Stimulated activated CD8-positive, alpha-beta memory T cell treated with anti-CD3 and anti-CD28 coated beads, Interleukin-12 subunit alpha, Interleukin-12 subunit beta, amount 100 ng/mL, for 4 hours (primary cell): ENCODE measurements around the gene C2CD5.
"Not testable (repeated sequence)": the region's sequence is repeated elsewhere in the genome, so short reads cannot be mapped to it uniquely, and the experiment has no call there.

ENCODE experiments used
- DNase-seq: peaks from one replicate; pipeline ENCODE4 v3.0.0-alpha.2; 2020; ENCODE audit warnings: low read depth

Gene C2CD5

DNA sequence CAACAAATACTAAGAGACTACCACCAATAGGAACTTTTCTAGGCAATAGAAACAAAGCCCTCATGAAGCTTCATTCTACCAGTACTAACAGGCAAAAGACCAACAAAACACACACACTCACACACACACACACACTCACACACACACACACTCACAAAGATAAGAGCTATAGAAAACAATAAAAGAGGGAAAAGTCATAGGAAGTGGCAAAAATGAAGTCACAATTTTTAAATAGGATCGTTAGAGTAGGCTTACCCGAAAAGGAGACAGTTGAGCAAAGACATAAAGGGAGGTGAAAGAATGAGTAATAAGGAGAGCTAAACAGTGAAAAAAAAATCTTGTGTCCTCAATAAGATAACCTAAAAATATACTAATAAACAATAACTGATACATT lies 66.5 kb downstream of the C2CD5 start:
- DNase-seq = no peak

DNA sequence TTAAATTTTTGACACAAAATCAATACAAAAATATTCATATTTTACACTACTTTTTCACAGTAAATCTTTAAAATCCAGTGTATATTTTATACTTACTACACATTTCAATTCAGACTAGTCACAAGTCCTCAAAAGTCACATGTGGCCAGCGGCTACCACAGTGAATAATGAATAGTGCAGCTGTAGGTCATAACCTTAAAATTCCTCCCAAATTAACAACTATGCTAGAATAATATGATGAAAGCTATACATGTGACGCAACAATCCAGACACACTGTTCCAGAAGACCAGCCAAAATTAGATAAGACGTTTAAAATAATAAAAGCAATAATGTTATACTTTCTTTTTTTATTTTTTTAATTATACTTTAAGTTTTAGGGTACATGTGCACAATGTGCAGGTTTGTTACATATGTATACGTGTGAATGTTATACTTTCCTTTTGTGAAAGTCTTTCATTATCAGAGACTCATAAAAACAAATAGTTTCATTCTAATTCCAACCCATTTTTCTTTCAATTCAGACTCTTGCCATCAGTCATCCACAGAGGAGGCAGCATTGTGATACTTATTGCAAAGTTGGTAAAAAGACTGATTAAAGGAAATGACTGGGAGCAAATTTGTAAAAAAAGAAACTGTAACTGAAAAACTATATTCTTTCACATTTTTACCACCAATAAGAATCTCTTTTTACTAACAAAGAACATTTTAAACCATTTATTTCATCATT lies 67.0 kb downstream of the C2CD5 start:
- DNase-seq = no peak

DNA sequence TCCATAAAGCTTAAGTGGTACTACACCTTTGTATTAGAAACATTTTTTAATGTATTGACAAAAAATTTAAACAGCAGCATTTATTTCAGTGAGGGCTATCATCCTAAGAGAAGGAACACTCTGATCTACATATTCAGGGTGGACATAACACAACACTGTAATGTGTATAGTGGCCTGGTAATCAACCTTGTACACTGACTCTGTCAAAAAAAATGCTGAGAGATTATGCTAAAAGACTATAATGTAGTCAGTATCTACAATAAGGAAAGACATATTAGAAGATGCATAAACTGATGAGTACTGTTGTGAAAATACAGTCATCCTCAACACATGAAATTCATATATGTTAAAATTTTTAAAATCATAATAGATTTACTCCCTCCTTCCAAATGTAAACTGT lies 68.2 kb downstream of the C2CD5 start:
- DNase-seq = no peak

DNA sequence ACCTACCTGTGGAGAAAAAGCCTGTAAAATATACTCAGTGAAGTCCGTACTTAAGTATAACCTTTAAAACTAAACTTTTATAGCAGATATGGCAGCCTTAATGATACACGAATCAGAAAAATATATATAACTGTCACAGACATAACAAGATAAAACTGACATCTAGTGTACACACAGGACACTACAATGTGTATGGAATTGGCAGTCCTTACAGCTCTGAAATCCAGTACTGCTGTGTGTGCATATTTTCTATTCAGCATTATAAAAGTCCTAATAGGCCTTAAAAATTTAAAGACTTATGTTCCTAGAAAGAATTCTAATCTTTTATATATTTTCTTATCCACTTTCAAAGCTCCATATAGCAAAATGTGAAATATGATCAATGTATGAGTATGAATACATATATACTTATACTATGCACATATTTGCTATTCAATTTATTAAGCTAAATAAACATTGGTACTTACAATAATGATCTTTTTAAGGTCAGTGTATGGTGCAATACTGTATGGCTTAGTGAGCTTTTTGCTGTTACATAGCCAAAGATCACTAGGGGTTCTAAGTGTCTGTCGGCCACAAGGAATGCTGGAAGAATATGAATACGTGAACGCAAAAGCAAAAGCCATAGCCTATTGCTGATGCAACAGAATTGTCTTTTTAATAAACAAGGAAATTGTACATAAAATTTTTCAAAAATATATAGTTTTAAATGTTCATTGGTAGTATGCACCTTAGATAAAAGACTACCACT lies 69.2 kb downstream of the C2CD5 start:
- DNase-seq = no peak

DNA sequence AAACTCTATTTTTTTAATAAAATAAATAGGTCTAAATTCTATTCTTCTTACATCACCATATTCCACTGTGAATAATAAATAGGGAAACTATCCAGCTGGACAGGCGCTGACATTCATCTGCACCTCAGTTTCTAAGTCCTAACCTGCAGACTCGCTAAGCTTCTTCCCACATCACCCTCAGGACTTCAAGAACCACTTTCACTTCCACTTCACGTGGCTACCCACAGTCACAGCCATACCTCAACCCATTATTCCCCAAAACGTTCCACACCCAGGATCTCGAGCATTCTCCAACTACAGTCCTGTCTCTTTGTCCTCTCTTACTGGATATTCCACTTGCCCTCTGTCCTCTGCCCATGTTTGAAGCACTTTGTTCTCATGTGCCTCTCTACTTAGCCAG lies 71.1 kb downstream of the C2CD5 start:
- no peak for DNase-seq

DNA sequence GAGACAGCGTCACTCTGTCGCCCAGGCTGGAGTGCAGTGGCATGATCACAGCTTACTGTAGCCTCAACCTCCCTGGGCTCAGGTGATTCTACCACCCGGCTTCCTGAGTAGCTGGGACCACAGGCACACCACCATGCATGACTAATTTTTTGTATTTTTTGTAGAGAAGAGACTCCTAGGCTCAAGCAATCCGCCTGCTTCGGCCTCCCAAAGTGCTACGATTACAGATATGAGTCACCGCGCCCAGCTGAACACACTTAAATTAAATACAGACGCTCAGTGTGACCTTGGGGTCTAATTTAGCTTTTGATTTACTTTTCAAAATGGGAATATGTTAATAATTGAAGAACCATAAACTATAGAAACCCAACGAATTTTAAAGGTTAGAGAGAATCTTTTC lies 77.2 kb downstream of the C2CD5 start:
- no peak for DNase-seq

DNA sequence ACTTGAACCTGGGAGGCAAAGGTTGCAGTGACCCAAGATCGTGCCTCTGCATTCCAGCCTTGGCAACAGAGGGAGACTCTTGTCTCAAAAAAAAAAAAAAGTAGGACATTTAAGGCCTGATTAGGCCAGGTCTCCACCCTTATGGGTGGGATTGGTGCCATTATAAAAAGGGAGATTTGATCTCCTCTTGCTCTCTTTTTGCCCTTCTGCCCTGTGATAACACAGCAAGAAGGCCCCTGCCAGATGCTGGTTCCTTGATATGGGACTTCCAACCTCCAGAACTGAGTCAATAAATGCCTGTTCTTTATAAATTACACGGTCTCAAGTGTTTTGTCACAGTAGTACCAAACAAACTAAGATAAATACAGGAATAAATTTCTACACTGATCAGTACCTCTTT lies 81.0 kb downstream of the C2CD5 start:
- DNase-seq = no peak

DNA sequence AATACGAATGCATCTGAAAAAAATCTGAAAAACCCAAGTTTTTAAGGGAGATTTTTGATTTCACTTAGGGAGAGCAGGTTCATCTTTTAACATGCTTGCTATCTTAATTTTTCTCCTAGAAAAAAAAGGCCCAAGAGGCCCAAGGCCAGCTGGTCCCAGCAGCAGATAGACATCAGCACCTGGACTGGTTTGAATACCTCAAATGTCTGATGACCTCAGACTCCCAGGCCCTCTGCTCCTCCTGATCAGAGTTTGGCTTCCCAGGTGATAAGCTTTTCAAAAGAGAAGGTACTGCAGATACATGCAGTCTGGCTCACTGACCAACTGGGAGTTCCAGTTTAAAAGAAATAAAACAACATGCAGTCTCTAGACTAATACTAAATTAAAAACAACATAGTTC lies 82.6 kb downstream of the C2CD5 start:
- DNase-seq = no peak

DNA sequence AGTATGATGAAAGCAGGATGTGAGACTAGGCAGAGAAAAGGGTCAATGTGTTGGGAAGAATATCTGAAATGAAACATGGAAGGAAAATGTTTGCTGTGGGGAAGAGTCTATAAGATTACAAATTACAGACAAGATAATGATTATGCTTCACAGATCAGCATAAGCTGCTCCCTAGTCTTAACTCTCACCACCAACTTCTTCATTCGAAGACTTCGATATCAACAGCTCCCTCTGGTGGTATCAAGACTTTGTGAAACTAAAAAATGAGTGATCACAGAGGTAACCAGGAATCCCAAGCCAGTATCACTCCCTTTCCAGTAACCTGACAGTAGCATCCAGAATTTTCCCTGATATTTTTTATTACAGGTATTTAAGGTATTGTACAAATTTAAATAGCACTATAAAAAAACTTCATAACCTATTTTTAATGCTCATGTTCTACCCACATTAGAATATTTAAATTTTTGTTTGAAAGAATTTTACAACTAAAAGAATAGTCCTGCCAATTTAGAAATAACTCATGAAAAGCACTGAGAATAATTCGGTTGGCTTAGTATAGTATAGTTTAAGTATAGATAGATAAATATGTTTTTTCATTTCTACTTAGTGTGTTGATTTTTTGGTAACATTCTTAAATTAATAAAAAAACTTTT lies 84.4 kb downstream of the C2CD5 start:
- DNase-seq = no peak

DNA sequence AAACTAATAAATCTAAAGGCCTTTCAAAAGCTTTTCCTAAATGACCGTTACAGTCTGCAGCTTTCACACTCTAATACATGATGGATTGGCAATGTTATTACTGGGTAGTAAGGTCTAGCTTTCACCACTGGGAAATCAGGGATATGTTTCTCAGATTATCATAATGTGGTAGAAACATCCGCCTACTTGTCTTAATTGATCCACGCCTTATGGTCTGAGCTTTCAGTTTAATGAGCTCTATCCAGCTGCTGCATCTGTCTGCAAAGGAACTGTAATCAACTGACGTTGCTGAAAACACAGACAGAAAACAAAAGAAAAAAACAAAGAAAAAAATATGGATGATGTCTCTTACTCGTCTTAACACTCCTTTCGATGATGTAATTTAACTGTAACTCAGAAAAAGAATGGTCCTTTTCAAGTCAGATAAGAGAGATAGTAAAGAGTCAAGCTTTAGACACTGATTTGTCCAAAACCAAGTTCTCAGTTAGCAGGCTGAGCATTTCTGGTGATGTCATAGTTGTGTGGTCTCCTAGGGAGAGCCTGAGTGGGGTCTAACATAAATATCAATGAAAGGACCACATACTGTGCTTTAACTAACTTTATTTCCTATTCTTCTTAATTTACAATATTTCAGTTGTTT lies 85.9 kb downstream of the C2CD5 start:
- DNase-seq = no peak

DNA sequence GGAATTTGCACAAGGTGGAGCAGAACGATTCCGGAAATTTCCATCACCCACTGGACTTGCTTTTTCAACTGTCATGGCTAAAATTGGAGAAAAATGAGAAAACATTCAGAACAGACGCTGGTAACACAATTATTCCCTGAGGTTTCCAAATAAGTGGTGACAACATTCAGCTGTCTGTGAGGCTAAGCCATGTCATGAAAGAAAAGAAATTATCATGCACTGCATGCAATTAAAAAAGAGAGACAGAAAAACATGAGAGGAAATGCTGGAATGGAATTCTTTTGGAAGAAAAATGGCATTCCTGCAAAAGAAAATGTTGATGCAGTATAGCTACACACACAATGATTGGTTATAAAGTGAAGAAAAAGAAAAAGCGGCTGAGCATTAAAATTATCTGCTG lies 87.3 kb downstream of the C2CD5 start:
- no peak for DNase-seq

DNA sequence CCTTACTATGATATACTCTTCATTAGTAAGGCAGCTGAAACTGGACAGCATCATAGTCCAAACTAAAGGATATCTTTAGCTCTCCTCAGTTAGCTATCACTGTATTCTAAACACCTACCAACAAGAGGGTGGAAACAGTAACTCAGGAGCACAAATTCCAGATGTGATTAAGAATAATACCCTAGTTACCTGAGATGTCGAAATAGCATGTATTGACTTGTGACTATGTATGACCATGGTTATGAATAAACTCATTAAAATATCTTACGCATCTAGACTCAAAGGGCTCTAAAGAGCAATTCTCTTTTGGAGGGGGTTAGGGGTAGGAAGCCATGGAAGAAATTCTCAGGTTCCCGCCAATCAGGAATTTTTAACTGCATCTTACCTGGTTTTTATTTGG lies 90.8 kb downstream of the C2CD5 start:
- DNase-seq = no peak

DNA sequence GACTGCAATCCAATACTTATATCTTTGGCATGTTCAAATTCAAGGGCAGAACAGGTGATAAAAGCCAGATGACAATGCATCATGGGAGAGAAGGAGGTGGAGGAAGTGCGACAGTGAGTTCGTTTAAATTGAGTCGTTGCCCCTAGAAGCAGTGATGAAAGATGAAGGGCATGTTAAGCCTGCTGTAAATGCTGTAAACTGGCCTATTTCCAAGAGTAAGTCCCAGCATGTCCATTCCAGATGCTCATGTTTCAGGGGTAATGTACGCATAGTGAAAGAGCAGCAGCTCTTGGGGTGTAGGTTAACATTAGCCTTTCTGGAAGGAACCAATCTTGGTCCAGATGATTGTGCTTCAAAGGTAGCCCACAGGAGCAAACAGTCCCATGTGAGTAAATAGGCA lies 97.1 kb downstream of the C2CD5 start:
- DNase-seq = no peak

DNA sequence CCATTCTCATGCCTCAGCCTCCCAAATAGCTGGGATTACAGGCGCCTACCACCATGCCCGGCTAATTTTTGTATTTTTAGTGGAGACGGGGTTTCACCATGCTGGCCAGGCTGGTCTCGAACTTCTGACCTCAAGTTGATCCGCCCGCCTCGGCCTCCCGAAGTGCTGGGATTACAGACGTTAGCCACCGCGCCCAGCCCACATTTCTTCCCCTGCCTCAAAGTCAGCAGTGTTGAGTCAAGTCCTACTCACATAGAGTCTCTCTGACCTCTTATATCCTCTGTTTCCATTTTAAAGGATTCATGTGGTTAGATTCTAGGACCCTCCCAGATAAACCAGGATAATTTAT lies 100.1 kb downstream of the C2CD5 start:
- not testable (repeated sequence) for DNase-seq

DNA sequence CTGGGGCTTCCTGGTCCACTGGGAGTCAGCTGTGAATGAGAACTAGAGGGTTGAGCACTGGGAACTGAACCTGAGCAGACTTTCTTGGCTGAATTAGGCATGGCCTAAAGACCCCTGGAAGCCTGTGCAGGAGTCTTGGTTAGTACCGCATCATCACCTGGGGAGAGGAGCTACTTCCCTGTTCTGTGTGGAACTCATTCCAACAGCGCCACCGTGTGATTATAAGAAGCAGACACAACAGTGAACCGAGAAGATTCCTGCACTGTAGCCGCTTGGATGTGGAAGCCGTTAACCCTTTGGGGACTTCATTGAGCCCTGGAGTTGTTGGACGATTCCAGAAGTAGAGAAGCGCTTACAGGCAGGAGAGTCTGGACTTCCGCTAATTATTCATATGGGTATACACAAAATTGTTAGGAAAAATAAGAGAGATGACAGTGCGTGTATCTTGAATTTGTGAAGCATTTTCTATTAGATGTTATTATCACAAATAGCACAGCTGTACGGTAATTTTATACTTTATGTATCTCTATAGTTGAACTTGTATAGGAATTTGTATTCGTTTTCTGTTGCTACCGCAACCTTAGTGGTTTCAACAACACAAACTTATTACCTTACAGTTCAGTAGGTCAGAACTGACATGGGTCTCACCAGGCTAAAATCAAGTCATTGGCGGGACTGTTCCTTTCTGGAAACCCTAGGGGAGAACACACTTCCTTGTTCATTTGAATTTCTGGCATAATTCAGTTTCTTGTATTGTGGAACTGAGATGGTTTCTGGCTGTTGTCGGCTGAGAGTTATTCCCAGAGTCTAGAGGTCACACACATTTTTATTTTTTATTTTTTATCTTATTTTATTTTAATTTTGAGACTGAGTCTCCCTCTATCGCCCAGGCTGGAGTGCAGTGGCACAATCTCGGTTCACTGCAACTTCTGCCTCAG lies 100.7 kb downstream of the C2CD5 start:
- no peak for DNase-seq

DNA sequence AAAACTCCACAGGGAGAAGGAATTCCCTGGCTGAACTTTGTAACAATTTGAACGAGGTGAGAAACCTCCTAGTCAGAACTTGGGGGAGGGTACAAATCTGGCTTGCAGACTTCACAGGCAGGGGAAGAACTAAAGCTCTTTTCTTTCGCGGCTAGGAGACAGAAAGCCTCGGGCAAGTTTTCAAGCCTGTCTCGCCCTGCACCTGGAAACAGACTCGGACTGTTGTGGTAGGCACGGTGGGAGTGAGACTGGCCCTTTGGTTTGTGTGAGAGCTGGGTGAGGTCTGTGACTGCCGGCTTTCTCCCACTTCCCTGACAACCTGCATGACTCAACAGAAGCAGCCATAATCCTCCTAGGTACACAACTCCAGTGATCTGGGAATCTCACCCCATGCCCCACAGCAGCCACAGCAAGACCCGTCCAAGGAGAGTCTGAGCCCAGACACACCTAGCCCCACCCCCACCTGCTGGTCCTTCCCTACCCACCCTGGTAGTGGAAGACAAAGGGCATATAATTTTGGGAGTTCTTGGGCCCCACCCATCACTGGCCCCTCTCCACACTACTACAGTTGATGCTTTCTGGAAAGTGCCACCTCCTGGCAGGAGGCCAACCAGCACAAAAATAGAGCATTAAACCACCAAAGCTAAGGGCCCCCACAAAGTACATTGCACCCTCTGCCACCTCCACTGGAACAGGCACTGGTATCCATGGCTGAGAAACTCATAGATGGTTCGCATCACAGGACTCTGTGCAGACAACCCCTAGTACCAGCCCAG lies 107.1 kb downstream of the C2CD5 start:
- no peak for DNase-seq

DNA sequence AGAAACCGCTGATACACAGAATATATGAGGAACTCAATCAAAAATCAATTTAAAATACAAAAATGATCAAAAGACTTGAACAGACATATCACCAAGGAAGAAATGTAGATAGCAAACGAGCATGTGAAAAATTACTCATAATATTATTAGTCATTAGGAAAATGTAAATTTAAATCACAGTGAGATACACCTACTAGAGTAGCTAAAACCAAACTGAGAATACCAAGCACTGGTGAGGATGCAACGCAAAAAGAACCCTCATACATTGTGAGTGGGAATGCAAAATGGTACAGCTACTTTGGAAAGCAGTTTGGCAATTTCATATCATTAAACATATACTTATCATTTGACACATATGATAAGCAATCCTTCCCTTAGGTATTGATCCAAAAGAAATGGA lies 108.8 kb downstream of the C2CD5 start:
- DNase-seq = no peak

DNA sequence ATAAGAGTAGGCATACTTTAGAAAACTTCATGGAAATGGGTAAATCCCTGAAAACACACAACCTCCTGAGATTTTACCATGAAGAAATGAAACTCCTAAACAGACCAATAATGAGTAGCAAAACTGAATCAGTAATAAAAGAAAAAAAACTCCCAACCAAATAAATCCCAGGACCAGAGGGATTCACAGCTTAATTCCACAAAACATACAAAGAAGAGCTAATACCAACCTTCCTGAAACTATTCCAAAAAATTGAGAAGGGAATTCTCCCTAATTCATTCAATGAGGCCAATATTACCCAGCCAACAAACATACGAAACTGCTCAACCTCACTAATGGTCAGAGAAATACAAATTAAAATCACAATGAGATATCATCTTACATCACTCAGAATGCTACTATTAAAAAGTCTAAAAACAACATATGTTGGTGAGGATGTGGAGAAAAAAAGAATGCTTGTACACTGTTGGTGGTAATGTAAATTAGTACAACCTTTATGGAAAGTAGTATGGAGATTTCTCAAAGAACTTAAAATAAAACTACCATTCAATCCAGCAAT lies 112.6 kb downstream of the C2CD5 start:
- no peak for DNase-seq

DNA sequence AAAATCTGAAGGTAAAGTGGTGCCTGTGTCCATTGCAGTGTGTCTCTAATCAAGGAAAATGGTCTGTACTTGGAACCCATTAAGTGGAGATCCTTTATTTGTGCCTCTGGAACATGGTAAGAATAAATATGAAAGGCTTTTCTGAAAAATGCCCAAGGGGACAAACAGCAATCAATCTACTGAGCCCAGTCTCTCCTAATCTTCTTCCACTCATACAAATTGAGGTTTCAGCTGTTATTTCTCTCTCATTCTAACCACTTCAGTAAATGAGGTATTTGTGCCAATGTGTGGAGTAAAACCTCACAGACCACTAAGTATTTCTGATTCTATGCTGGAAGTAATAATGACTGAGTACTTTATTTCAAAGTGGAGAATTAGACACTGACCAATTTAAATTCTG lies 127.5 kb downstream of the C2CD5 start:
- DNase-seq = no peak
